GM10266 (cell line): ENCODE results near the gene MISFA.

Source experiments
- DNase-seq: peaks from one replicate; pipeline ENCODE4 v3.0.0; 2012; ENCODE audit errors: extremely low spot score
- CTCF ChIP-seq: IDR thresholded peaks from 2 replicates; pipeline ENCODE4 v1.5.1; 2012; ENCODE audit warnings: mild to moderate bottlenecking, low read depth; ENCODE audit not compliant: control insufficient read depth, insufficient read depth; ENCODE audit errors: missing control alignments

The MISFA gene

GRCh38 chr11:18599739-18600230, at the start of gene MISFA:
Gene MISFA (plus strand): TSS chr11:18599789. CDS start chr11:18599929, 140 bp downstream.
- no peak for DNase-seq
- TF ChIP-seq CTCF, result no peak

GRCh38 chr11:18563090-18563730, 36.4 kb upstream of the MISFA start:
- DNase-seq, result no peak
- TF ChIP-seq CTCF, result no peak

- no peak for DNase-seq
- TF ChIP-seq CTCF, result no peak
These were observed 35.4 kb upstream of the MISFA start for GRCh38 chr11:18564149-18564548.

- no peak for TF ChIP-seq CTCF
- DNase-seq, result no peak
These were observed 33.2 kb upstream of the MISFA start for GRCh38 chr11:18566406-18566805.

- TF ChIP-seq CTCF, result no peak
- no peak for DNase-seq
These were observed 32.5 kb upstream of the MISFA start for GRCh38 chr11:18567081-18567480.

- no peak for TF ChIP-seq CTCF
- no peak for DNase-seq
These were observed 24.2 kb upstream of the MISFA start for GRCh38 chr11:18575361-18575760.

- DNase-seq, result peak; percentile 25
- no peak for TF ChIP-seq CTCF
These were observed 20.5 kb upstream of the MISFA start for GRCh38 chr11:18578975-18579598.
